GM13976 (cell line): ENCODE results near the gene ZNF780A.

Source experiments
- DNase-seq: peaks from one replicate; pipeline ENCODE4 v3.0.0; 2012; ENCODE audit warnings: low spot score
- in situ Hi-C: fragments of 300-500 bp; cut with MboI; formaldehyde crosslinking; loops from one replicate; pipeline ENCODE4 v1.12.0; 2022; ENCODE audit warnings: low sequenced_read_pairs, mixed read lengths, inconsistent platforms; ENCODE audit not compliant: unreplicated experiment
- TF ChIP-seq, protein P1 (sequence below): IDR thresholded peaks from 2 replicates; pipeline ENCODE4 v1.5.1; 2012; ENCODE audit warnings: borderline replicate concordance, mild to moderate bottlenecking; ENCODE audit not compliant: insufficient read depth; ENCODE audit errors: extremely low read depth, missing control alignments, control extremely low read depth

The ZNF780A gene

DNA sequence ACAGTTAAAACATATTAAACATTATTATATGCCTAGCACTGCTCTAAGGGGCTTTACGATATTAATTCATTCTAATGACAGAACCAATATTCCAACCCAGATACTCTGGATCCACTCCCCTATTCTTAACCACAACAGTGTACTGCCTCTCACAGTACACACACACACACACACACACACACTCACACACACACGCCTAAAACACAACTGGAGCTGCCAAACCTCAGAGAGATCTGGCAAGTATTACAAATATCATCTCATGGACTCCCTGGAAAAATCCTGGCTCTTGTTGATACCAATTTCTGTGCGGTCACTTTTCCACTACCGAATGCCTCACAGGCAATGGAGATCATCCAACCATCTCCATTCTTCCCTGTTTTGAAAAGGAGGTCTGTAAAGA is 1.3 kb downstream of the ZNF780A start:
- in situ Hi-C loops = no loop called here
- DNase-seq = no peak
- TF ChIP-seq, protein P1, sequence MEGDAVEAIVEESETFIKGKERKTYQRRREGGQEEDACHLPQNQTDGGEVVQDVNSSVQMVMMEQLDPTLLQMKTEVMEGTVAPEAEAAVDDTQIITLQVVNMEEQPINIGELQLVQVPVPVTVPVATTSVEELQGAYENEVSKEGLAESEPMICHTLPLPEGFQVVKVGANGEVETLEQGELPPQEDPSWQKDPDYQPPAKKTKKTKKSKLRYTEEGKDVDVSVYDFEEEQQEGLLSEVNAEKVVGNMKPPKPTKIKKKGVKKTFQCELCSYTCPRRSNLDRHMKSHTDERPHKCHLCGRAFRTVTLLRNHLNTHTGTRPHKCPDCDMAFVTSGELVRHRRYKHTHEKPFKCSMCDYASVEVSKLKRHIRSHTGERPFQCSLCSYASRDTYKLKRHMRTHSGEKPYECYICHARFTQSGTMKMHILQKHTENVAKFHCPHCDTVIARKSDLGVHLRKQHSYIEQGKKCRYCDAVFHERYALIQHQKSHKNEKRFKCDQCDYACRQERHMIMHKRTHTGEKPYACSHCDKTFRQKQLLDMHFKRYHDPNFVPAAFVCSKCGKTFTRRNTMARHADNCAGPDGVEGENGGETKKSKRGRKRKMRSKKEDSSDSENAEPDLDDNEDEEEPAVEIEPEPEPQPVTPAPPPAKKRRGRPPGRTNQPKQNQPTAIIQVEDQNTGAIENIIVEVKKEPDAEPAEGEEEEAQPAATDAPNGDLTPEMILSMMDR = no peak

DNA sequence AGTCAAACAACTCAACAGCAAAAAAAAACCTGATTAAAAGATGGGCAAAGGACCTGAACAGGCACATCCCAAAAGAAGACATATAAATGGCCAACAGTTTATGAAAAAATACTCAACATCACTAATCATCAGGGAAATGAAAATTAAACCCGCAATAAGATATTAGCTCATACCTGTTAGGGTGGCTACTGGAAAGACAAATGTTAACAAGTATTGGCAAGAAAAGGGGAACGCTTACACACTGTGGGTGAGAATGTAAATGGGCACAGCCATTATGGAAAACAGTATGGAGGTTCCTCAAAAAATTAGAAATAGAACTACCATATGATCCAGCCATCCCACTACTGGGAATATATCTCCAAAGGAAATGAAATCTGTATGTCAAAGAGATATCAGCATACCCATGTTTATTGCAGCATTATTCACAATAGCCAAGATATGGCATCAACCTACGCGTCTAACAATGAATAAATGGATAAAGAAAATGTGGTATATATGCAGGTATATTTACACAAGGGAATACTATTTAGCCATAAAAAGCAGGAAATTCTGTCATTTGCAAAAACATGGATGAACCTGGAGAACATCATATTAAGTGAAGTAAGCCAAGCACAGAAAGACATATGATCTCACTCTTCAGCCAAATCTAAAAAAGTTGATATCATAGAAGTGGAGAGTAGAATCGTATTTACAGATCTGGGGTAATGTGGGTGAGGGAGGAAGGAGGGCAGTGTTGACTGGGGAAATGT is 2.3 kb downstream of the ZNF780A start:
- no peak for DNase-seq
- TF ChIP-seq, protein P1 = no peak
- in situ Hi-C loops = no loop called here

DNA sequence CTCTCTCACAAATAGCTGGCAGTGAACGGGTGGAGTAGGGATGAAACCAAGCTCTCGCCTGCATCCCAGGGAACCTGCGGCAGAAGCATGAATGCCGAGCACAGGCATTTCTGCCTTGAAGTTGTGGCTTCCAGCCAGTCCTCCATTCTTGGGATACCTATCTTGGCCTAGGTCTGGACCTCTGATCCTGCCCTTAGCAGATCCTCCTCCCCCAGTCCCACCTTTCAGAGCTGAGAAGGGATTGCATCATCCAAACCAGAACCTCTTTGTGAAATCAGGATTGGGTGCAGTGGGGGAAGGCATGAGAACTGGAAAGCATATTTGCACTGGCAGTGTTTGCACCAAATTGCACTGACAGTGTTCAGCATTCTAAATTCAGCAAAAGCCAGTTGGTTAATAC is 5.8 kb downstream of the ZNF780A start:
- TF ChIP-seq, protein P1 = no peak

DNA sequence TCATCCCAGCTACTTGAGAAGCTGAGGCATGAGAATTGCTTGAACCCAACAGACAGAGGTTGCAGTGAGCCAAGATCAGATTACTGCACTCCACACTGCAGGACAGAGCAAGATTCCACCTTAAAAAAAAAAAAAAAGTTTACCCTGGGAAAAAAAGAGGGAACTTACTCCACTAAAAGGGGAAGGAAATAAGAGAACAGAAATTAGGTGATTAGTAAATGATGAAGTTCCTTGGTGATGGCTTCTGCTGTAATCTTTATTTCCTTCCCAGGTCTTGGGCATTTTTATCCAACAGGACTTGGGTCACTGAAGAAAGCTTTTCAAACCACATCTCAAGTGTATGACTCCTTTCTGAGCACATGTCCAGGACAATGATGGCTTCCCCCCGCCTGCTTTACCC is 9.3 kb downstream of the ZNF780A start:
- no peak for DNase-seq

More for the DNA sequence above, 5.8 kb downstream of the ZNF780A start:
- no peak for DNase-seq
- in situ Hi-C loops = no loop called here

DNA sequence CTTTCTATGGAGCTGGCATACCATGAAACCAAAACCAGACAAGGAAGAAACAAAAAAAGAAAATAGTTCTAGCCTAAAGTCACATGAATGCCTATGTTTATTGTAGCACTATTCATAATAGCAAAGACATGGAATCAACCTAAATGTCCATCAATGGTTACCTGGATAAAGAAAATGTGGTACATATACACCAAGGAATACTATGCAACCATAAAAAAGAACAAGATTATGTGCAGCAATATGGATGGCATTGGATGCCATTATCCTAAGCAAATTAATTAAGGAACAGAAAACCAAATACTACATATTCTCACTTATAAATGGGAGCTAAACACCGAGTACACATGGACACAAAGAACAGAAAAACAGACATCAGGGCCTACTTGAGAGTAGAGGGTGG is 10.5 kb downstream of the ZNF780A start:
- TF ChIP-seq, protein P1 = no peak
- in situ Hi-C loops = no loop called here
- DNase-seq = no peak

More for the DNA sequence above, 9.3 kb downstream of the ZNF780A start:
- in situ Hi-C loops = no loop called here
- TF ChIP-seq, protein P1 = no peak

DNA sequence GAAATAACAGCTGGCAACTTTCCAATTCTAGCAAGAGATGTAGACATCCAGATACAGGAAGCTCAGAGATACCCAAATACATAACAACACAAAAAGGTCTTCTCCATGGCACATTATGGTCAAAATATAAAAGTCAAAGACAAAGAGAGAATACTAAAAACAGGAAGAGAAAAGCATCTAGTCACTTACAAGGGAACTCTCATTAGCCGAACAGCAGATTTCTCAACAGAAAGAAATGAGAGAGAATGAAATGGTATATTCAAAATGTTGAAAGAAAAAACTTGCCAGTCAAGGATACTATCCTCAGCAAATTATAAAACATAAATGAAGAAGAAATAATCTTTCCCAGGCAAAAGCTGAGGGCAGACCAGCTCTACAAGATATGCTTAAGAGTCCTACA is 12.4 kb downstream of the ZNF780A start:
- DNase-seq = no peak
- TF ChIP-seq, protein P1 = no peak
- in situ Hi-C loops = no loop called here
